GM21360 (cell line): ENCODE measurements around the gene SYT12.

Source experiments
- ATAC-seq: cut with Tn5 transposase; IDR thresholded peaks from one replicate; pipeline ENCODE4 v1.9.1; 2021; ENCODE audit warnings: mild to moderate bottlenecking, moderate library complexity; ENCODE audit not compliant: unreplicated experiment

SYT12 gene

GRCh38 chr11:67054836-67055523 lies 32.0 kb downstream of the SYT12 start:
- no peak for ATAC-seq

- no peak for ATAC-seq
Observed at GRCh38 chr11:67055812-67056211, 32.9 kb downstream of the SYT12 start.

- no peak for ATAC-seq
Observed at GRCh38 chr11:67056267-67057204, 33.6 kb downstream of the SYT12 start, which contains the start of gene RHOD. Gene RHOD, plus strand, starts transcription at chr11:67056847. Its CDS starts 56 bp downstream, at chr11:67056903.

- no peak for ATAC-seq
Observed at GRCh38 chr11:67057205-67057672, 34.3 kb downstream of the SYT12 start.

- ATAC-seq = no peak
Observed at GRCh38 chr11:67058506-67058905, 35.6 kb downstream of the SYT12 start.

DNA sequence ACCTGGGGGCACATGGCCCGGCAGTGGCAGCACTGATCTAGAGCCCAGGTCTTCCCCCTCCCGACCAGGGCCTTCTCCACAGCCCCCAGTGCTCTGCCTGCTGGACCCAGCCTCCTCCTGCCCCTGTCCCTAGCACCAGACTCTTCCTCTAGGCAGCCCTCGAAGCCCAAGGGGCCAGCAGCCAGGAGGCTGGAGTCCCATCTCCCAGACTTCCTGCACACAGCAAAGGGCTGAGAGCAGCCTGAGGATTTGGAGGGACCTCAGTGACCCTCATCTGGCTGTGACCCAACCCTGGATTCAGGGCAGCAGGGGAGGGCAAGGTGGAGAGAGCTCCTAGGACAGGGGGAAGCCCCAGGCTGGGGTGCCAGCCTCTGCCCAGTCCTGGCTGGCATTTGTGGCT lies 36.7 kb downstream of the SYT12 start:
- ATAC-seq = no peak

DNA sequence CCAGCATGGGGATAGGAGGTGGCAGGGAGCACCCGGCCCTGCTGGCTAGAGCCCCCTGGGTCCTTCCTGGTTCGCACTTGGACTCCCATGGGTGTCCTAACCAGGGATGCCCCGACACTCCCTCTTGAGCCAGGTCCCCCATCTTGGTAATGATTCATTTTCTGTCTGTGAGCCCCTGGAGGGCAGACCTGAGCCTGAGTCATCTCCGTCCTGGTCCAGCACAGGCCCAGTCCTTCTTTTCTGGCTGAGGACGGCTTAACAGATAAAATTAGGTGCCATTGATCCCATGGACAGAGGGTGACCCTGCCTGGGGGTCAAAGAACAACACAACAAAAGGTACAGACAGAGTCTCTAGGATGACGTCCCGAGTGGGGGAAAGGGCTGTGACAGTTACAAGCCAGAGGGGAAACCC lies 37.2 kb downstream of the SYT12 start:
- no peak for ATAC-seq

GRCh38 chr11:67062526-67063373 lies 39.8 kb downstream of the SYT12 start:
- no peak for ATAC-seq

- ATAC-seq = no peak
Observed at GRCh38 chr11:67066333-67066709, 43.4 kb downstream of the SYT12 start.

DNA sequence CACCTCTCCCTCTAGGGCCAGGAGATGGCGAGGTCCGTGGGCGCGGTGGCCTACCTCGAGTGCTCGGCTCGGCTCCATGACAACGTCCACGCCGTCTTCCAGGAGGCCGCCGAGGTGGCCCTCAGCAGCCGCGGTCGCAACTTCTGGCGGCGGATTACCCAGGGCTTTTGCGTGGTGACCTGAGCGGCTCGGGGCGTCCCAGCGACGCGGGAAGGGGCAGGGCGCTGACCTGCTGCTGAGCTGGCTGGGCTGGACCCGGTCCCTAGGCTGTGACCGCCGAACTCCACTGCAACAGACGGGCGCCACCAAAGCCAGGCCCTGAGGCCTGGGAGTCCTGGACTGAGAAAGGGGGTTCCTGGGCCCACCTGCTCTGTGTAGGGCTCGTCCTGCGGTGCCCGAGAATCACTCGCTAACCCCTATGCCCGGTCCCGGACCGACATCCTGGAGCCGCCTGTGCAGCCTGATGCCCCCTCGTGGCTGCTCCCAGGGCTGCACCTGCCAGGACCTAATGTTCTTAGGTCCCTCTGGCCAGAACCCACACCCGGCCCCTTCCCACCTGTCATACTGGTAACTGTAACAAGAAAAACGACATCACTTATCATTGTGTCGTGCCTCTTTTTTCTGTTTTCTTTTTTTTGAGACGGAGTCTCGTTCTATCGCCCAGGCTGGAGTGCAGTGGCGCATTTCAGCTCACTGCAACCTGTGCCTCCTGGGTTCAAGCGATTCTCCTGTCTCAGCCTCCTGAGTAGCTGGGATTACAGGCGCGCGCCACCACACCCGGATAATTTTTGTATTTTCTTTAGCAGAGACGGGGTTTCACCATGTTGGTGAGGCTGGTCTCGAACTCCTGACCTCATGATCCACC lies 48.7 kb downstream of the SYT12 start:
- ATAC-seq = no peak

GRCh38 chr11:67072295-67072694 lies 49.4 kb downstream of the SYT12 start:
- no peak for ATAC-seq

DNA sequence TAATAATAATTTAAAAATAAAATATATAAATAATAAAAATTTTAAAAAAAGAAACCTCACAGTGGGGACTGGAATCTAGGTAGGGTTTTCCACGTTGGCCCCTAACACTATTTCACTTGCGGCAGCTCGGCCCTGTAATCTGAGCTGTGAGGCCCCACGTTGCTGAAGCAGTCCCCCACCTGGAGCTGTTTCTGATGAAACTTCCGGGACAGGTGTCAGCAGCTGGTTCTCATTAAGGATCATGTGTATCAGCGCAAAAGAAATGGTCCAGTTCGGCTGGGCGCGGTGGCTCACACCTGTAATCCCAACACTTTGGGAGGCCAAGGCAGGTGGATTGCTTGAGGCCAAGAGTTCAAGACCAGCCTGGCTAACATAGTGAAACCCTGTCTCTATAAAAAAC lies 51.0 kb downstream of the SYT12 start:
- ATAC-seq = no peak

- ATAC-seq = no peak
Observed at GRCh38 chr11:67076202-67076601, 53.3 kb downstream of the SYT12 start.

DNA sequence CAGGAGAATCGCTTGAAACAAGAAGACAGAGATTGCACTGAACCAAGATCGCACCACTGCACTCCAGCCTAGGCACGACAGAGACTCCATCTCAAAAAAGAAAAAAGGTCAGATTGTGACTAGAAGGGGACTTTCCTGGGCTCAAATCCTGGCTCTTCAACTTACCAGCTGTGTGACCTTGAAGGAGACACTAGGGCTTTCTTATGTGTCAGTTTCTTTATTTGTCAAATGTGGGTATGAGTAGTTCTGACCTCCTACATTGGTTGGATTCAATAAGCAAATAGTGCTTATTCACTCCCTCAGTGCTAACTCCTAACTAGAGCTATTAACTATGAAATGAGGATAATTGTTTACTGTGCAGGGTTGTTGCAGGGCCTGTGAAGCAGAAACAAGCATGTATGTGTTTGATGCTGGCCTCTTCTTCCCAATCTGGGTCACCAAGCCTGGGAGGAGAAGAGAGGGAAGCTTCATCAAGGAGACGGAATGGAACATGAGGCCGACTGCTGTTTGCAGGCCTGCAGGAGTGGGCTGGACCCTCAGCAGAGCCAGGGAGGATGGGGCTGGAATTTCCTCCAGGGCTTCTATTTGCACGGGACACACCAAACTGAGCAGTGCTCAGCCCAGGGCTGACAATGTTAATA lies 56.3 kb downstream of the SYT12 start:
- ATAC-seq = no peak

GRCh38 chr11:67082071-67082791 lies 59.3 kb downstream of the SYT12 start:
- no peak for ATAC-seq

GRCh38 chr11:67083786-67084366 lies 60.9 kb downstream of the SYT12 start:
- no peak for ATAC-seq

GRCh38 chr11:67085617-67086016 lies 62.7 kb downstream of the SYT12 start:
- ATAC-seq = no peak

DNA sequence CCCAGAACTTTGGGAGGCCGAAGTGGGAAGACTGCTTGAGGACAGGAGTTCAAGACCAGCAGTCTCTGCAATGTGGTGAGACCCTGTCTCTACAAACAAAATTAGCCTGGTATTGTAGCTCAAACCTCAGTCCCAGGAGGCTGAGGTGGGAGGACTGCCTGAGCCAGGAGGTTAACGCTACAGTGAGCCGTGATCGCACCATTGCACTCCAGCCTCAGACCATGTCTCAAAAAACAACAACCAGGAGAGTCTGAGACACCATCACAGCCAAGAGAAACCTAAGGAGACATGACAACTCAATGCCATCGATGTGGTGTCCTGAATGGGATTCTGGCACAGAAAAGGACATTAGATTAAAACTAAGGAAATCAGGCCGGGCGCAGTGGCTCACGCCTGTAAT lies 67.8 kb downstream of the SYT12 start:
- ATAC-seq = no peak

- ATAC-seq = no peak
Observed at GRCh38 chr11:67095214-67095507, 72.2 kb downstream of the SYT12 start.
